Caco-2 (cell line): ENCODE data around the gene RRP12. TPM values are rescaled to one million over a fixed set of nuclear protein-coding genes. Genes with fewer than 3 reads are reported as not detected.

Source experiments
- BruUV-seq: library from RNA; stranded (reverse); fragments of 400-500 nt; replicated peaks from 2 replicates; lab custom pipeline; 2021; lab: Mats Ljungman, UMichigan
- CTCF ChIA-PET: fragments of 300-600 bp; sonication (Branson Sonifier 250); formaldehyde crosslinking; loops from one replicate; lab custom pipeline; 2022; ENCODE audit warnings: antibody characterized with exemption; lab: Charles Lee
- POLR2A ChIA-PET: fragments of 300-600 bp; sonication (Branson Sonifier 250); formaldehyde crosslinking; loops from one replicate; lab custom pipeline; 2022; ENCODE audit warnings: antibody characterized with exemption; lab: Charles Lee
- DNase-seq, 2 experiments: peaks; one replicate each; pipeline versions ENCODE4 v3.0.0 to v3.0.0-alpha.2; 2020 to 2022
- H3K27me3 ChIP-seq: replicated peaks from 2 replicates; pipeline ENCODE4 v1.6.0; 2011; ENCODE audit warnings: low read length; ENCODE audit not compliant: control insufficient read depth, insufficient read depth
- H3K36me3 ChIP-seq: 2 replicates; pipeline ENCODE4 v1.5.1; 2011; ENCODE audit warnings: low read length; ENCODE audit not compliant: control insufficient read depth, insufficient read depth
- H3K4me1 ChIP-seq: fragments of 250-450 bp; sonication (Bioruptor Pico); 2 replicates; pipeline ENCODE4 v1.5.1; 2020; ENCODE audit warnings: mild to moderate bottlenecking
- H3K4me3 ChIP-seq: 2 replicates; pipeline ENCODE4 v1.5.1; 2011; ENCODE audit warnings: low read depth, mild to moderate bottlenecking, control low read depth, low read length
- H3K9me3 ChIP-seq: fragments of 250-450 bp; sonication (Bioruptor Pico); 2 replicates; pipeline ENCODE4 v1.5.1; 2020; ENCODE audit warnings: mild to moderate bottlenecking, moderate library complexity
- H3K27ac Mint-ChIP-seq: one replicate; pipeline ENCODE4 v1.8.0; 2022; ENCODE audit warnings: mixed read lengths; ENCODE audit not compliant: unreplicated experiment
- H3K27me3 Mint-ChIP-seq: one replicate; pipeline ENCODE4 v1.8.0; 2022; ENCODE audit warnings: mixed read lengths; ENCODE audit not compliant: insufficient read depth, unreplicated experiment
- H3K36me3 Mint-ChIP-seq: one replicate; pipeline ENCODE4 v1.8.0; 2022; ENCODE audit warnings: mild to moderate bottlenecking, mixed read lengths; ENCODE audit not compliant: insufficient read depth, unreplicated experiment
- H3K4me1 Mint-ChIP-seq: one replicate; pipeline ENCODE4 v1.8.0; 2022; ENCODE audit warnings: low read depth, mixed read lengths; ENCODE audit not compliant: unreplicated experiment
- H3K4me3 Mint-ChIP-seq: one replicate; pipeline ENCODE4 v1.8.0; 2022; ENCODE audit warnings: mild to moderate bottlenecking, moderate library complexity, mixed read lengths; ENCODE audit not compliant: unreplicated experiment
- H3K9me3 Mint-ChIP-seq: one replicate; pipeline ENCODE4 v1.8.0; 2022; ENCODE audit warnings: mixed read lengths; ENCODE audit not compliant: unreplicated experiment
- CTCF ChIP-seq, 2 experiments: fragments of 200-600 bp in 1 of 2; IDR thresholded peaks; 1 replicate in 1 of 2; 2 replicates in 1 of 2; pipeline versions ENCODE4 v1.5.1 to v1.8.0; 2011 to 2022; ENCODE audit warnings: antibody characterized with exemption in 1 of 2, control low read depth in 1 of 2, inconsistent platforms in 1 of 2, low read depth in 1 of 2, low read length in 1 of 2, mild to moderate bottlenecking in 1 of 2, moderate library complexity in 1 of 2; ENCODE audit not compliant: insufficient read depth in 1 of 2, severe bottlenecking in 1 of 2, unreplicated experiment in 1 of 2
- intact Hi-C: fragments of 100-400 bp; cut with micrococcal nuclease; formaldehyde crosslinking; loops from one replicate; pipeline ENCODE4 v1.10.0; 2022; ENCODE audit not compliant: unreplicated experiment
- total RNA-seq: library from RNA; stranded (reverse); gene quantifications from 2 replicates; pipeline ENCODE4 v1.2.3, GENCODE V29; 2022

Gene RRP12
- total RNA-seq, 1 experiment from 2014 or later = 69.3 TPM

- Mint-ChIP-seq H3K27me3 (peaks cover 3% of the 10 kb centered on the region), H3K27ac (no peak overlapping the region)
- POLR2A ChIA-PET = interaction anchor here (0.8 kb wide), 1 partner anchor 78 kb away, joined by 3 read pairs; the partner anchor contains the start of gene RRP12
Observed at GRCh38 chr10:97323501-97323900, 77.6 kb downstream of the RRP12 start.

GRCh38 chr10:97321804-97322190 lies 79.3 kb downstream of the RRP12 start:
- Histone ChIP-seq H3K4me3 (no peak overlapping the region), H3K4me1 (peaks cover 4% of the 10 kb centered on the region), H3K27me3 (no peaks in the 10 kb centered on the region), H3K36me3 (no peaks in the 10 kb centered on the region), H3K9me3 (no peaks in the 10 kb centered on the region)
- DNase-seq = no peak
- CTCF ChIA-PET = no interaction called here
- Mint-ChIP-seq H3K4me3 (no peak overlapping the region), H3K27me3 (peaks cover 3% of the 10 kb centered on the region), H3K4me1 (peaks cover 14% of the 10 kb centered on the region), H3K9me3 (no peaks in the 10 kb centered on the region), H3K36me3 (peaks cover 17% of the 10 kb centered on the region), H3K27ac (no peak overlapping the region)
- POLR2A ChIA-PET = no interaction called here
- intact Hi-C loops = no loop called here
- BruUV-seq = no TSS peak
- no peak for TF ChIP-seq CTCF (IDR thresholded peaks at IDR 0.05; ENCODE audit: insufficient read depth in 1 of 2, low read depth in 1 of 2, low read length in 1 of 2, severe bottlenecking in 1 of 2, unreplicated experiment in 1 of 2)

More at GRCh38 chr10:97323501-97323900, 77.6 kb downstream of the RRP12 start:
- no peak for TF ChIP-seq CTCF (IDR thresholded peaks at IDR 0.05; ENCODE audit: insufficient read depth in 1 of 2, low read depth in 1 of 2, low read length in 1 of 2, severe bottlenecking in 1 of 2, unreplicated experiment in 1 of 2)
- H3K36me3 Mint-ChIP-seq = peaks cover 17% of the 10 kb centered on the region
- no peak overlapping the region for H3K4me3 ChIP-seq
- H3K27me3 ChIP-seq = no peaks in the 10 kb centered on the region
- H3K4me3 Mint-ChIP-seq = no peak overlapping the region
- H3K4me1 ChIP-seq = peaks cover 15% of the 10 kb centered on the region
- H3K9me3 ChIP-seq = no peaks in the 10 kb centered on the region
- no peak for DNase-seq
- intact Hi-C loops = no loop called here
- no TSS peak for BruUV-seq
- no peaks in the 10 kb centered on the region for H3K36me3 ChIP-seq
- CTCF ChIA-PET = no interaction called here
- no peaks in the 10 kb centered on the region for H3K9me3 Mint-ChIP-seq
- H3K4me1 Mint-ChIP-seq = peaks cover 19% of the 10 kb centered on the region

DNA sequence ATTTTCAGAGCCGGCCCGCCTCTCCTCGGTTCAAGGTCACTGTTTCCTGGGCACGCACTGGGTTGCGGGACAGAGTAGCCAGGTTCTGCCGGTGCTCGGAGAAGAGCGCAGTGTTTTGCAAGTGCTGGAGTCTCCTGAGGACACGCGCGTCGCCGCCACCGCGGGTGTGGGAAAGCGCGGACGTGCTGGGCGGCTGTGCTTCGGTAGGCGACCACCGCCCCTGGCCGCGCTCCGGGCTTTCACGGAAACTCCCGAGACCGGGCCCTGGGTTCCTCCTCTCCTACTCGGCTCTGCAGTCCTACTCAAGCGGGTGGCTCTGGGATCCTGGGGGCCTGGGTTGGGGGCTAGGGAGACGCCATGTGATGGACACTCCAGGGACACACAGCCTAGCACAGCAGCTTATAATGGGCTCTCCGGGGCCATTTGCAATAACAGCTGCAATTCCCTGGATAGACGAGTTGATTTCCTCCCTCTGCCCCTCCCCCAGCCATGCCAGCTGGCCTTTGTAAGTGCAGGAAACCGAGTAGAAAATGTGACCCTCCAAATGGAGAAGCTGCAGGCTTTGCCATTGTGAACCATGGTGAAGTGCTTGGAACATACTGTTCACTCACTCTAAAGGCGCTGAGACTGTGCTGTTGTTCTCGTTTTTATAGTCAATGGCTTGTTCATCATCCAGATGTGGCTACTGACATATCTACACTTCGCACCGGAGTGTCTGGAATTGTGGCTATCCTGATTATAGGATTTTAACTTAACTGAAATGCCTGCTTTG lies 79.9 kb downstream of the RRP12 start:
- no peak for TF ChIP-seq CTCF (IDR thresholded peaks at IDR 0.05; ENCODE audit: insufficient read depth in 1 of 2, low read depth in 1 of 2, low read length in 1 of 2, severe bottlenecking in 1 of 2, unreplicated experiment in 1 of 2)
- H3K4me1 ChIP-seq = peaks cover 4% of the 10 kb centered on the region
- ChIA-PET POLR2A (no interaction called here), CTCF (no interaction called here)
- Mint-ChIP-seq H3K4me3 (no peak overlapping the region), H3K36me3 (peaks cover 17% of the 10 kb centered on the region), H3K27ac (no peak overlapping the region), H3K4me1 (peaks cover 12% of the 10 kb centered on the region), H3K9me3 (no peaks in the 10 kb centered on the region), H3K27me3 (peaks cover 3% of the 10 kb centered on the region)
- intact Hi-C loops = no loop called here
- BruUV-seq = no TSS peak
- no peak overlapping the region for H3K4me3 ChIP-seq
- no peaks in the 10 kb centered on the region for H3K27me3 ChIP-seq
- DNase-seq = no peak
- H3K36me3 ChIP-seq = no peaks in the 10 kb centered on the region
- H3K9me3 ChIP-seq = no peaks in the 10 kb centered on the region
